HepG2 (cell line): ENCODE results near the gene ARHGEF6. TPM values are rescaled to one million over a fixed set of nuclear protein-coding genes. Genes with fewer than 3 reads are reported as not detected.

Experiments
- ATAC-seq: fragments of 200-7000 bp; cut with Tn5 transposase; 3 replicates; pipeline ENCODE4 v1.9.1; 2020; ENCODE audit warnings: mild to moderate bottlenecking, moderate library complexity
- BruUV-seq: library from RNA; stranded (reverse); fragments of 400-500 nt; replicated peaks from 2 replicates; lab custom pipeline; 2021; lab: Mats Ljungman, UMichigan
- CTCF ChIA-PET: fragments of 300-600 bp; formaldehyde crosslinking; extraction: SDS; loops from one replicate; lab custom pipeline; 2021; ENCODE audit warnings: low total read pairs, inconsistent platforms, low intra/inter-chr PET ratio; lab: Yijun Ruan, JAX
- POLR2A ChIA-PET: fragments of 350-600 bp; sonication (Branson Sonifier 250); formaldehyde crosslinking; loops from one replicate; lab custom pipeline; 2020; ENCODE audit warnings: antibody characterized with exemption, inconsistent platforms; lab: Yijun Ruan, JAX
- DNase-seq: peaks from one replicate; pipeline ENCODE4 v3.0.0-alpha.2; 2015; ENCODE audit warnings: low spot score
- FAIRE-seq: peaks from 3 replicates; lab custom pipeline; 2011; peaks lifted over from hg19 to GRCh38; lab: Jason Lieb, UNC
- H2AFZ ChIP-seq: one replicate; pipeline ENCODE4 v1.6.1; 2011; ENCODE audit warnings: low read length, inconsistent platforms
- H3K27ac ChIP-seq: fragments of 300-600 bp; 3 replicates; pipeline ENCODE4 v1.8.0; 2011; ENCODE audit warnings: mixed run types, mild to moderate bottlenecking, mixed read lengths, low read length, inconsistent platforms; ENCODE audit not compliant: insufficient read depth; ENCODE audit errors: extremely low read length
- H3K27me3 ChIP-seq, 2 experiments: fragments of 200-600 bp in 1 of 2; 2 replicates in 1 of 2; 3 replicates in 1 of 2; pipeline versions ENCODE4 v1.6.0 to v1.8.0; 2011; ENCODE audit warnings: low read length in 2 of 2, mild to moderate bottlenecking in 2 of 2, moderate library complexity in 2 of 2, inconsistent platforms in 1 of 2; ENCODE audit not compliant: insufficient read depth in 2 of 2, control insufficient read depth in 1 of 2
- H3K36me3 ChIP-seq, 2 experiments: fragments of 200-600 bp in 1 of 2; replicated peaks in 1 of 2; 2 replicates in 1 of 2; 3 replicates in 1 of 2; pipeline versions ENCODE4 v1.5.1 to v1.8.0; 2011; ENCODE audit warnings: low read length in 2 of 2, inconsistent platforms in 1 of 2; ENCODE audit not compliant: insufficient read depth in 2 of 2, control insufficient read depth in 1 of 2
- H3K4me1 ChIP-seq: 2 replicates; pipeline ENCODE4 v1.5.1; 2012; ENCODE audit warnings: low read length, inconsistent platforms; ENCODE audit not compliant: insufficient read depth
- H3K4me2 ChIP-seq: 2 replicates; pipeline ENCODE4 v1.6.0; 2011; ENCODE audit warnings: low read depth, low read length, inconsistent platforms
- H3K4me3 ChIP-seq, 3 experiments: fragments of 200-600 bp in 1 of 3; sonication (generic), shearing (Covaris generic) in 1 of 3; replicated peaks in 1 of 3; 2 replicates each; pipeline ENCODE4 v1.5.1; 2011 to 2016; ENCODE audit warnings: low read length in 3 of 3, inconsistent platforms in 2 of 3, low read depth in 2 of 3, mild to moderate bottlenecking in 2 of 3, control low read depth in 1 of 3, mixed read lengths in 1 of 3; ENCODE audit not compliant: insufficient read depth in 1 of 3
- H3K79me2 ChIP-seq: one replicate; pipeline ENCODE4 v1.6.1; 2011; ENCODE audit warnings: low read length, inconsistent platforms; ENCODE audit not compliant: insufficient read depth
- H3K9ac ChIP-seq: 2 replicates; pipeline ENCODE4 v1.6.0; 2011; ENCODE audit warnings: mild to moderate bottlenecking, low read depth, low read length, inconsistent platforms; ENCODE audit not compliant: insufficient read depth
- H3K9me3 ChIP-seq: 2 replicates; pipeline ENCODE4 v1.5.1; 2012; ENCODE audit warnings: mild to moderate bottlenecking, low read length
- H4K20me1 ChIP-seq: 2 replicates; pipeline ENCODE4 v1.6.0; 2011; ENCODE audit warnings: inconsistent platforms, mild to moderate bottlenecking, low read length, moderate library complexity; ENCODE audit not compliant: insufficient read depth
- CHD4 ChIP-seq: fragments of 200-600 bp; sonication (generic); IDR thresholded peaks from 2 replicates; pipeline ENCODE4 v1.7.0; 2017; ENCODE audit warnings: mild to moderate bottlenecking, low read length, borderline replicate concordance
- ZNF446 ChIP-seq: sonication (generic); formaldehyde crosslinking; IDR thresholded peaks from 2 replicates; pipeline ENCODE4 v1.5.0; 2020; ENCODE audit warnings: mild to moderate bottlenecking, missing genetic modification reagents
- ZNF552 ChIP-seq: sonication (generic); formaldehyde crosslinking; IDR thresholded peaks from 2 replicates; pipeline ENCODE4 v1.9.0; 2022; ENCODE audit warnings: missing genetic modification reagents, mild to moderate bottlenecking, borderline replicate concordance
- WGBS: methylation state at CpG from one replicate; pipeline ENCODE4 v1.1.6; 2017; ENCODE audit warnings: low lambda C conversion rate; 5-methylcytosine and 5-hydroxymethylcytosine counted together
- in situ Hi-C: cut with HindIII; loops from 2 replicates; pipeline ENCODE4 v1.10.0; 2017; ENCODE audit warnings: low pct_unique_long_range_greater_than_20kb; ENCODE audit not compliant: extremely low pct_ligation_motif_present
- intact Hi-C: fragments of 100-400 bp; cut with micrococcal nuclease; formaldehyde crosslinking; loops from one replicate; pipeline ENCODE4 v1.10.0; 2022; ENCODE audit not compliant: unreplicated experiment
- polyA plus RNA-seq, 8 experiments: library from polyadenylated mRNA; depleted of rRNA in 3 of 8; stranded (reverse) in 7 of 8; unstranded in 1 of 8; fragments of >200 nt; fragmentation: Illumina TruSeq in 4 of 8; extraction: Trizol in 4 of 8; gene quantifications; 2 replicates each; pipeline versions ENCODE4 v1.2.1 to v1.2.3, GENCODE V29; 2011 to 2016; ENCODE audit warnings: low read depth in 4 of 8, missing spikeins in 1 of 8, mixed read lengths in 1 of 8; ENCODE audit not compliant: insufficient read depth in 1 of 8
- total RNA-seq, 5 experiments: library from RNA; depleted of rRNA; stranded (reverse); fragments of >200 nt; fragmentation: Illumina TruSeq; extraction: Trizol; gene quantifications; 2 replicates each; pipeline ENCODE4 v1.2.3, GENCODE V29; 2016; ENCODE audit warnings: low read depth in 1 of 5
- TF ChIP-seq, protein P1 (sequence below), 2 experiments: sonication (generic) in 1 of 2; formaldehyde crosslinking in 1 of 2; IDR thresholded peaks; 2 replicates each; pipeline versions ENCODE4 v1.6.1 to v1.9.0; 2014 to 2022; ENCODE audit warnings: antibody characterized with exemption in 1 of 2, borderline replicate concordance in 1 of 2, inconsistent platforms in 1 of 2, low read depth in 1 of 2, missing genetic modification reagents in 1 of 2

ARHGEF6 gene
- total and polyA plus RNA-seq, 2 of the 13 experiments (the other 11 are each of a cell fraction or from before 2014, with no cell fraction given) = 0.03 TPM; not detected in 1

- Histone ChIP-seq H2AFZ (no peak overlapping the region), H3K36me3 (no peaks in the 10 kb centered on the region), H3K27ac (no peak overlapping the region), H3K4me3 (no peak overlapping the region), H3K9ac (no peak overlapping the region), H3K27me3 (peaks cover 0 to under 1% of the 10 kb centered on the region in 2 experiments; a peak in 1 of 5 replicates), H3K79me2 (no peaks in the 10 kb centered on the region)
- in situ Hi-C loops = no loop called here
- POLR2A ChIA-PET = no interaction called here
- BruUV-seq = no TSS peak
- intact Hi-C loops = no loop called here
- no peak for ATAC-seq
- DNase-seq = no peak
- no peak for TF ChIP-seq CHD4
- TF ChIP-seq ZNF552 (CRISPR knock-in tag) = no peak
- TF ChIP-seq ZNF446 = no peak
- TF ChIP-seq, protein P1, sequence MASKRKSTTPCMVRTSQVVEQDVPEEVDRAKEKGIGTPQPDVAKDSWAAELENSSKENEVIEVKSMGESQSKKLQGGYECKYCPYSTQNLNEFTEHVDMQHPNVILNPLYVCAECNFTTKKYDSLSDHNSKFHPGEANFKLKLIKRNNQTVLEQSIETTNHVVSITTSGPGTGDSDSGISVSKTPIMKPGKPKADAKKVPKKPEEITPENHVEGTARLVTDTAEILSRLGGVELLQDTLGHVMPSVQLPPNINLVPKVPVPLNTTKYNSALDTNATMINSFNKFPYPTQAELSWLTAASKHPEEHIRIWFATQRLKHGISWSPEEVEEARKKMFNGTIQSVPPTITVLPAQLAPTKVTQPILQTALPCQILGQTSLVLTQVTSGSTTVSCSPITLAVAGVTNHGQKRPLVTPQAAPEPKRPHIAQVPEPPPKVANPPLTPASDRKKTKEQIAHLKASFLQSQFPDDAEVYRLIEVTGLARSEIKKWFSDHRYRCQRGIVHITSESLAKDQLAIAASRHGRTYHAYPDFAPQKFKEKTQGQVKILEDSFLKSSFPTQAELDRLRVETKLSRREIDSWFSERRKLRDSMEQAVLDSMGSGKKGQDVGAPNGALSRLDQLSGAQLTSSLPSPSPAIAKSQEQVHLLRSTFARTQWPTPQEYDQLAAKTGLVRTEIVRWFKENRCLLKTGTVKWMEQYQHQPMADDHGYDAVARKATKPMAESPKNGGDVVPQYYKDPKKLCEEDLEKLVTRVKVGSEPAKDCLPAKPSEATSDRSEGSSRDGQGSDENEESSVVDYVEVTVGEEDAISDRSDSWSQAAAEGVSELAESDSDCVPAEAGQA (IDR thresholded peaks at IDR 0.05; ENCODE audit: low read depth) = no peak
- TF ChIP-seq, protein P1 (CRISPR knock-in tag; IDR thresholded peaks at IDR 0.05; ENCODE audit: borderline replicate concordance) = no peak
- TF ChIP-seq, all 625 proteins: peak for 0
- FAIRE-seq = no peak
- H3K4me1 ChIP-seq = no peaks in the 10 kb centered on the region
- no peaks in the 10 kb centered on the region for H3K9me3 ChIP-seq
- no peaks in the 10 kb centered on the region for H4K20me1 ChIP-seq
- CTCF ChIA-PET = no interaction called here
- WGBS = 10% methylated on average over 2 of the region's 2 CpGs
- no peak overlapping the region for H3K4me2 ChIP-seq
These were observed 30.4 kb downstream of the ARHGEF6 start for GRCh38 chrX:136750364-136750763.
